SH-SY5Y (cell line): ENCODE measurements around the gene MS4A8.

Source experiments
- GATA2 ChIP-seq: IDR thresholded peaks from 2 replicates; pipeline ENCODE4 v1.6.1; 2011; ENCODE audit warnings: mild to moderate bottlenecking, low read depth, low read length
- GATA3 ChIP-seq: IDR thresholded peaks from 2 replicates; pipeline ENCODE4 v1.6.1; 2011; ENCODE audit warnings: low read depth, mild to moderate bottlenecking, low read length, moderate library complexity

- TF ChIP-seq GATA2 (no peak), GATA3 (no peak)
Observed at GRCh38 chr11:60764879-60765278, 65.5 kb downstream of the MS4A8 start.
